Stimulated activated CD4-positive, alpha-beta T cell treated with anti-CD3 and anti-CD28 coated beads, TNF-alpha, amount 100 ng/mL, for 4 hours (primary cell): ENCODE results near the gene FAM76B.

Source experiments
- DNase-seq, 3 experiments: peaks; one replicate each; pipeline ENCODE4 v3.0.0-alpha.2; 2020; ENCODE audit warnings: low read depth in 3 of 3

Gene FAM76B

GRCh38 chr11:95792200-95792599 lies 2.6 kb upstream of the FAM76B start:
- no peak for DNase-seq

GRCh38 chr11:95791709-95792033 lies 2.1 kb upstream of the FAM76B start:
- no peak for DNase-seq

- peak; percentile 8 to 22 (median 11) for DNase-seq
These were observed 1.5 kb upstream of the FAM76B start for GRCh38 chr11:95790933-95791708.

GRCh38 chr11:95790123-95790932 lies 746 bp upstream of the FAM76B start, which contains the start of gene CEP57:
Gene CEP57 (plus strand): TSS chr11:95790498. CDS start chr11:95790699, 201 bp downstream.
- peak; percentile 82 to 94 (median 93) for DNase-seq

GRCh38 chr11:95788921-95789505 lies 569 bp downstream of the FAM76B start:
- DNase-seq = peak in 1 of 3 experiments; percentile 4

- DNase-seq = no peak
These were observed 9.0 kb downstream of the FAM76B start for GRCh38 chr11:95780544-95780943.

GRCh38 chr11:95778699-95779098 lies 10.9 kb downstream of the FAM76B start:
- DNase-seq = no peak

- no peak for DNase-seq
These were observed 12.7 kb downstream of the FAM76B start for GRCh38 chr11:95776859-95777258.

- no peak for DNase-seq
These were observed 21.1 kb downstream of the FAM76B start for GRCh38 chr11:95768521-95768920.

- no peak for DNase-seq
These were observed 22.1 kb downstream of the FAM76B start for GRCh38 chr11:95767498-95767897.

GRCh38 chr11:95766701-95767100 lies 22.9 kb downstream of the FAM76B start:
- no peak for DNase-seq

GRCh38 chr11:95764267-95764898 lies 25.2 kb downstream of the FAM76B start:
- no peak for DNase-seq

- DNase-seq = no peak
These were observed 27.0 kb downstream of the FAM76B start for GRCh38 chr11:95762534-95762933.

GRCh38 chr11:95760941-95761340 lies 28.6 kb downstream of the FAM76B start:
- DNase-seq = no peak

GRCh38 chr11:95751515-95751914 lies 38.1 kb downstream of the FAM76B start:
- DNase-seq = no peak

- DNase-seq = no peak
These were observed 39.5 kb downstream of the FAM76B start for GRCh38 chr11:95750101-95750500.

- no peak for DNase-seq
These were observed 50.3 kb downstream of the FAM76B start for GRCh38 chr11:95739108-95739938.

GRCh38 chr11:95736809-95737208 lies 52.8 kb downstream of the FAM76B start:
- no peak for DNase-seq

GRCh38 chr11:95736355-95736754 lies 53.2 kb downstream of the FAM76B start:
- no peak for DNase-seq

- no peak for DNase-seq
These were observed 55.5 kb downstream of the FAM76B start for GRCh38 chr11:95734009-95734572.
